ENCODE measurements around the gene SULF2.

The SULF2 gene

DNA sequence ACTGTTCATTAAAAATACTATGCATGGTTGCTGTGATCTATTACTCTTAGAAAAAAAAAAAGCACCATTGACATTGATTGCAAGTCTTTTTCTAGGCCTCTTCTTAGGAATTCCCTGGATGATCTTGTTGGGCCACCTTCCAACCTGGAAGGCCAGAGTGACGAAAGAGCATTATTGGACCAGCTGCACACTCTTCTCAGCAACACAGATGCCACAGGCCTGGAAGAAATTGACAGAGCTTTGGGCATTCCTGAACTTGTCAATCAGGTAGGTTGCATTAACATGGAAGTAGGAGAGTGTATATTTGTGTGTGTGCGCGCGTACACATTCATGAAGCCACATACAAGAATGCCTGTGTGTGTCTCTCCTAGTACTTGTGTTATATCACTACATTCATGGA is 143.2 kb downstream of the SULF2 start:
- DNase-seq, result no peak

DNA sequence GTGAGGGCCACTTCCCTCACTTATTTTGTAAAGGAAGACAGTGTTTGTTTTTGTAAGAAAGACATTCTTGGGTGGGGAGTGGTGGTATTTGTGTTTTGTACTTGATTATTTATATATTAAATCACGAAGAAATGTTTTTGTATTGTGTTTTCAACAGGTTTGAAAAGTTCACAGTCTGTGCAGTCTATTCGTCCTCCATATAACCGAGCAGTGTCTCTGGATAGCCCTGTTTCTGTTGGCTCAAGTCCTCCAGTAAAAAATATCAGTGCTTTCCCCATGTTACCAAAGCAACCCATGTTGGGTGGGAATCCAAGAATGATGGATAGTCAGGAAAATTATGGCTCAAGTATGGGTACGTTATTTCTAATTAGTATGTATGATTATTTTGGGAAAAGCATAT is 146.4 kb downstream of the SULF2 start:
- no peak for DNase-seq

DNA sequence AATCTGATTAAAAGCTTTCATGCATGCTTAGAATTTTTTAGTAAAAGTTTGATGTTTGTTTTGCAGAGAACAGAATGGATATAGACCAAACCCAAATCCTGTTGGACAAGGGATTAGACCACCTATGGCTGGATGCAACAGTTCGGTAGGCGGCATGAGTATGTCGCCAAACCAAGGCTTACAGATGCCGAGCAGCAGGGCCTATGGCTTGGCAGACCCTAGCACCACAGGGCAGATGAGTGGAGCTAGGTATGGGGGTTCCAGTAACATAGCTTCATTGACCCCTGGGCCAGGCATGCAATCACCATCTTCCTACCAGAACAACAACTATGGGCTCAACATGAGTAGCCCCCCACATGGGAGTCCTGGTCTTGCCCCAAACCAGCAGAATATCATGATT is 150.0 kb downstream of the SULF2 start:
- DNase-seq, result no peak

DNA sequence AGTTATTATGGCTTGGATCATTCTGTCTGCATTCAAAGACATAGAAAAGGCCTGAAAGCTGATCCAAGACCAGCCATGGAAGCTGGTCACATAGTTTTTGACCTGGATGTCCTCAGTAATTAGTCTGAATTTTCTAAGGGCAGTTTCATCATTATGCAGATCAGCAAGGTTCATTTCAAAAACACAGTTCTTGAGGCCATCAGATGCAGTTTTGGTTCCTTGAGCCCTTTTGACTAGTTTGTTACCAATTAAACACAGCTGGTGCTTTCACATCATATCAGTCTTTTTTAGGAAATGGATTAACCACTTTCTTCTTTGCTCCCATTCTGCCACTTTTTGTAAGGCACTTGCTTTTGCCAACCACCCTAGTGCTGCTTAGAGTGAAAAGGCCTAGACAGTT is 154.2 kb downstream of the SULF2 start:
- no peak for DNase-seq

DNA sequence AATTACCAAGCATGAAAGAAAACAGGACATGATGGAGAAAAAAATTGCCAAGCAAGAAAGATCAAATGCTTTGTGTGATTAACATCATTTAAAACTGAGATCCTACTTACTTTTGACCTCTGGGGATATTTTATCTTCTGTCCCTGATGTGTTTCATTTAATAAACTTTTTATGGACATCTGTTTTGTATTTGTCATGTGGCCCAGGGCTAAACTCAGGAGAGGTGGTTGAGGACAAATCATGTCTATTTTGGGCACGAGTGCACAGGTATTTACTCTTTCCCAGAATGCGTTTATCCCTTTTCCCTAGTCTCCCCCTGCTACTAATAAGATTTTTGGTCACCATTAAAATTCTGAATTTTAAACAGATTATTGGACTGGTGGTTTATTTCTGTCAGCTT is 155.4 kb downstream of the SULF2 start:
- DNase-seq, result no peak

DNA sequence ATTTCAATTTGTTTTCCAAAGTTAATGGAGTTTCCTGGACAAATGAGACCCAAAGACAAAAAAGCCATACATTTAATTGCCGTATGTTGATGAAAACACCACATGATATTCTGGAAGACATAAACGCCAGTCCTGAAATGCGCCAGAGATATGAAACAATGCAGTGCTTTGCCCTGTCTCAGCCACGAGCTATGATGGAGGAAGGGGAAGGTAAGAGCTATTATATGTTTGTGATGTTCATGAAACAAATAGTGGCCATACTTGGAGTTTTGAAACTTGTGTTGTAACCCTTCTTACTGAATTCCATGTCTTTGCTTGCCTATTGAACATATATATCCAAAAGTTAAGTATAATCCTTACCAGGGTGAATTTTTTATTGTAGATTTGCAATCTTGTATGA is 157.7 kb downstream of the SULF2 start:
- DNase-seq, result no peak

DNA sequence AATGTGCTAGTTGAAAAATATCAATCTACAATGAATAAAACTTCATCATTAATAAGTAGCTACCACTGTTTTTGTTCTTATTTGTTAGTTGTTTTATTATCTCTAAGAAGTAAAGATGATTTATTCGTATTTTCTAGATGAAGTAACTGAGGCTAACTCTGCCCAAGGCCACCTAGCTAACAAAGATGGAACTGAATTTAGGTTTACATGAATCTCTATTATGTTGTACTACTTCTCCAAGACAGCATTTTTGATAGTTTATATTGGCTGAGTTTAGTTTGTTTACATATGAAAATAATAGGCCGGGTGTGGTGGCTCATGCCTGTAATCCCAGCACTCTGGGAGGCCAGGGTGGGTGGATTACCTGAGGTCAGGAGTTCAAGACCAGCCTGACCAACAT is 162.1 kb downstream of the SULF2 start:
- DNase-seq, result no peak

DNA sequence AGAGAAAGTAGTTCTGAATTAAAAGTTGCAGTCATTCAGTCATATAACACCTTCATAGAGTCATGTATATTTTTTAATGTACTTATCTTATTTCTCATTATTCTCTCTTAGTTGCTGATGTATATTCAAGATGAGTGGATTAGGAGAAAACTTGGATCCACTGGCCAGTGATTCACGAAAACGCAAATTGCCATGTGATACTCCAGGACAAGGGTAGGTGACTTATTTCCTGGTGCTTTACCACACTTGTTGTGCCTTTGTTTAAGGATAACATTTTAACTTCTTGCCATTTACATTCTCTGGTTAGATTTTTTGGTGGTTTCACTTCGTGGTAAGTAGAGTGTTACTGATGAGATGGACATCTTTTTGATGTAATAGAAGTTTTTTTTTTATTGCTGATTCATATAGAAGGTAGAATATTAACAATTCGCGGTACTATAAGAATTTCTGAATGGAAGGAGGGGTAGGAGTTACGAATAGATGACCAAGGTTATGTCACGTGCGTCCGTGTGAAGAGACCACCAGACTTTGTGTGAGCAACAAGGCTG is 163.1 kb downstream of the SULF2 start:
- no peak for DNase-seq

DNA sequence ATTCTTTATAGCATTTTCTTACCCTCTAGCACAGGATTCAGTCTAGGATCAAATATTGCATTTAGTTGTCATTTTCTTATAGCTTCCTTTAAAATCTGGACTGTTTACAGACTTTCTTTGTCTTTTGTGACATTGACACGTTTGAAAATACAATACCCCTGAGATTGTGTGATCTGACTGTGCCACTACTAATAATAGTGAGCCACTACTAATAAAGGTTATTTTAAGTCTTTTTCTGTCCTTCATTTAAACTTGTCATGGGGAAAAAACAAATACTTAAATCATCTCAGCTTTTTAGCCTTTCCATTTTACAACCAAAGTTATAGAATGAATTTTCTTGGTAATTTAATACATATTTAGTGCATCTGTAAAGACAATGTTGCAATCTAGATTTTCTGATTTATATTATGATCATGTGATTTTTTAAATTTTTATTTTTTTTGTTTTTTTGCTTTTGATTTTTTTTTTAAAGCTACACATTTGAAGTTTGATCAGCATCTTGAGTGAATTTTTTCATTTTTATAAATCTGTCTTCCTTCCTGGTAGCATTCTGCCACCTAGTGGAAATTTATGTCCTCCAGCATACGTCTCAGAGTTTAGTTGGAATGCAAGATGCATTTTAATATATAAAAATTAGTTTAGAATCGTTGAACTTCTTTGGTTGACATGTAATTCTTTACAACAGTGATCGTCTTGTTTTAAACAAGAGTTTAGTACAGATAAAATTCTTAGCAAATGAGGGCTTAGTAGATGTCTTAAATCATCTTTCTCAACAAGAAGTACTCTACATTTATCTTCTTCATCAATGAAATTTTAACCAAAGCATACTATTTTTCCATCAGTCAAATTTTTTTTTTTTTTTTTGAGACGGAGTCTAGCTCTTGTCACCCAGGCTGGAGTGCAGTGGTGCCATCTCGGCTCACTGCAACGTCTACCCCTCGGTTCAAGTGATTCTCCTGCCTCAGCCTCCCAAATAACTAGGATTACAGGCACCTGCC is 164.2 kb downstream of the SULF2 start:
- DNase-seq, result peak; percentile 28

DNA sequence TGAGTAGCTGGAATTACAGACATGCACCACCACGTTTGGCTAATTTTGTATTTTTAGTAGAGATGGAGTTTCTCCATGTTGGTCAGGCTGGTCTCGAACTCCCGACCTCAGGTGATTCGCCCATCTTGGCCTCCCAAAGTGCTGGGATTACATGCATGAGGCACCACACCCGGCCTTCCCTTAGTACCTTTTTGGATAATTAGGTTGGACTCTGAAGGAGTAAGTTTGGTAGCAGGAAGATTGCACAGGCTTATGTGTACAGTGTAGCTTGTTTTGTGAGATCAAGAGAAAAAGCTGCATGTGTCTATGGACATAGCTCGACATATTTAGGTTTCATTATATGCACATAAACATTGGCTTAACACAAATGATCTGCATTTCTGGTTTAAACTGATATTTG is 166.8 kb downstream of the SULF2 start:
- DNase-seq, result no peak

DNA sequence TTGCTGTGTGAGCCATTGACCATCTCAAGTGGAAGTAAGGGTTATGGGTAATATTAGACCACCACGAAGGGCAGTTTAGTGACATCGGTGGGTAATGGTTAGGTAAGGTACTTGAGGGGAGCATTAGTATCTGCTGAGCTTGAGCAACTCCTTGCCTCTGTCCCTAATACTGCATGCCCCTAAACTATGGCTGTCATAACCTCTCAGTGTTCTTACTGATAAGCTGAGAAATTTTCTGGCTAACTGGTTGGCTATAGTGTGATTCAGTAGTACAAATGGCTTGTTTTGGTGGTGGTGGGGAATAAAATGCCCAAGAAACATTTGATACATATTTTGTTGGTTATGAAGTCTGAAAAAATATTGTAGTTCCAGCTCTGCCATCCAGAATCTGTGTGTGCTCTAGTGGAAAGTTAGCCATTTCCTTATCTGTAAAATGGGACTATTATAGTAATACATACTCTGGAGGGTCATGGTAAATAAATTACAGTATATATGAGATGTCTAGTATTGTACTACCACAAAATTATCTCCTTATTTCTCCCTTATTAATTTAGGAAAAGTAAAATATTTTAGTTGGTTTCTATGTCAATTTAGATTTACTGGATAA is 170.5 kb downstream of the SULF2 start:
- DNase-seq, result no peak

DNA sequence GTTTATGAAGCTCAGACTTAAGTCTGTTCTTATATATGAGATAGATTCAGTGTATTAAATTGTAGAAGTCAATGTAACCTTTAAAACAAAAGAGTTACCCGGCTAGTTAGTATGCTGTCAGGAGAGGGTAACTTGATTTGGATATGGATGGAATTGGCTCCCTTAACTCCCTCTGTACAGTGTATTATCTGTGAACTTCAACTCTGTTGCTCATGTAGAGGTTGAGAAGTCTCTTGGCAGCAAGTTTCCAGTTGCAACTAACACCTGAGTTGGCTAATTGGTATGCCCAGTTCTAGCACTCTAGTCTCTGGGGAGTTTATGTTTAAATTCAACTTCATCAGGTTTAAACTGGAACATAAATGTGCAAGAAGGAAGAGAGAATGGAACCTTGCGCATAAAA is 172.6 kb downstream of the SULF2 start:
- no peak for DNase-seq

DNA sequence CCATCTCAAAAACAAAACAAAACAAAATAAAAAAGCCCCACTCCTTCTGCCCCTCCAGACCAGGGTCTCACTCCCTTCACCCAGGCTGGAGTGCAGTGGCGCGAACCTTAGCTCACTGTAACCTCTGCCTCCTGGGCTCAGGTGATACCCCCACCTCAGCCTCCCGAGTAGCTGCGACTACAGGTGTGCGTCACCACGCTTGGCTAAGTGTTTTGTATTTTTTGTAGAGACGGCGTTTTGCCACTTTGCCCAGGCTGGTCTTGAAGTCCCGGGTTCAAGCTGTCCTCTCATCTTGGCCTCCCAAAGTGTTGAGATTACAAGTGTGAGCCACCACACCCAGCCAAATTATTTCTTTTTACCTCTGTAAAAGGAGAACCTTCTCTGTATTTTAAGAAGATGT is 173.5 kb downstream of the SULF2 start:
- DNase-seq, result no peak

DNA sequence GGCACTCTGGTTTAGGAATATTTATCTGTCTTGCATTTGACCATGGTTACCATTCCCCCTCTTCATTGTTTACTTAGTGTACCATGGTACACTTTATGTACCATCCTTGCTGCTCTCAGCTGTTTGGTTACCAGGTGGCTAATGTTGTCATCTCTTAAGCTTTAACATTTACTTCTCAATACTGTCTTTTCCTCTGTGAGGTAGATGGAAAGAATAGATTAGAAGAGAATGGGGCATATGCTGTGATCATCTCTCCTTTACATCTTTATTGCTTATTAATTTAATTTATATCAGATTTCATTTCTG is 174.4 kb downstream of the SULF2 start:
- DNase-seq, result no peak

DNA sequence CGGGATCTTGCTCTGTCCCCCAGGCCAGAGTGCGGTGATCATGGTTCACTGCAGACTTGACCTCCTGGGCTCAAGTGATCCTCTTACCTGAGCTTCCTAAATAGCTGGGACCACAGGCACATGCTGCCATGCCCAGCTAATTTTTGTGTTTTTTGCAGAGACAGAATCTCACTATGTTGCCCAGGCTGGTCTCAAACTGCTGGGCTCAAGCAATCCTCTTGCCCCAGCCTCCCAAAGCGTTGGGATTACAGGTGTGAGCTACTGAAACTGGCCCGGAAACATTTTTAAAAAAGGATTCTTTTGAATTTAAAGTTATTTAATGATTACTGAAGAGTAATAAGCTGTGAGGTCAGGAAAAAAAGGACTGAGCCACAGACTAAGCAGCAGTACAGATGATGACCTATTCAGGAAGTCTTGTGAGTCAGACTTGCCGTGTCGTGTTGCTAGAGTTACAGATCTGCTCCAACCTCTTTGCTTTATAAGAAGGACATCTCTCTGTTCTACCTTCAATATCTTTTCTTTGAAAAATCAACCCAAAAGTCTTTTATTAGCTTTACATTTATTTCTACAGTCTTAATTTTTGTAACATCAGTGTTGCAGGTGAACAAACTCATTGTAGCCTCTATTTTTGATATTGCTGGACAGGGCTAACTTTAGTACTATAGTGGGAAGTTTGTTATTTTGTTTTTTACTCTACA is 174.9 kb downstream of the SULF2 start:
- DNase-seq, result peak; percentile 75

DNA sequence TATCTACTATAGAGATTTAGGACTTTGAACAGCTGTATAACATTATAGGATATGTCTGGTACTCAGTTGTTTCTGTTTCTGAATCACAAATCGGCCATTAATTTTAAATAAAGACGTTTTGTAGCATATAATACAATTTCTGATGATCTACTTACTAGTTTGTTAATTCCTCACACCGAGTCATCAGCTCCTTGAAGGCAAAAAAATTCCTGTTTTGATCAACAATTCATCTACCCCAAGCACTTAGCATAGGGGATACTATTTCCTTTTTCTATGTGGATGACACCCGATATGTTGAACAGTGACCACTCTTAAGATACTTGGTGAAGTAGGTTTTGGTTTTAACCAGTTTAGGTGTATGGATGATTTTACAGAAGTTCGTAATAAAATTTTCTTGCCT is 176.3 kb downstream of the SULF2 start:
- no peak for DNase-seq

Data from CD4-positive, alpha-beta T cell treated with Interleukin-17A for 4 hours (primary cell).